NCI-H2029 (cell line): ENCODE results near the gene IZUMO1.
"Not testable (repeated sequence)": the region's sequence is repeated elsewhere in the genome, so short reads cannot be mapped to it uniquely, and the experiment has no call there.

Source experiments
- DNase-seq: peaks from one replicate; lab custom pipeline; 2025; lab: John Stamatoyannopoulos, UW

Gene IZUMO1

GRCh38 chr19:48737360-48737998, 9.2 kb downstream of the IZUMO1 start:
- peak; percentile 30 for DNase-seq

DNA sequence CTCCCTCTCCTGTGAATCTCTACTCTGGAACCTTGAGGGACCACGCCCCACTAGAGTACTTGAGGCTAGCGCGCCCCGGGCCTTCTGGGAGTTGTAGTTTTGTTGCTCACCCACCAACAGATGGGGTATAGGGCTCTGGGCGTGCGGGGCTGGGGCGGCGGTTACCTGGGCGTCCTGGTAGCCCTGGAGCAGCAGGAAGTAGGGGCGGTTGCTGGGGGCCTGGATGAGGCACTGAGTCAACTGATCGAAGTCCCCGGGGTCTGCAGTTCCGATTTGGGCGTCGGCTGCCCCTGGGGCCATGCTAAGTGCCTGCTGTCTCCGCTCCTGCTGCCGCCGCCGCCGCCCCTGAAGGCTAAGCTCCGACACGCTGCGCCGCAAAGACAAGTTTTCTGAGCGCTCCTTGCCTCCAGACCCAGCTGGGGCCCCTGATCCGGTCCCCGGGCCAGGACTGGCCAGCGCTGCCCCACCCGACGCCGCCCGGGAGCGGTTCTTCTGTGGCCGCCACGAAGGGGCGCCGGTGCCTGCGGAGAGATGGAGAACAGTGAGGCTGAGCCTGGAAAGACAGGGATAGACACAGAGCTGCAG, 11.6 kb downstream of the IZUMO1 start:
- no peak for DNase-seq

DNA sequence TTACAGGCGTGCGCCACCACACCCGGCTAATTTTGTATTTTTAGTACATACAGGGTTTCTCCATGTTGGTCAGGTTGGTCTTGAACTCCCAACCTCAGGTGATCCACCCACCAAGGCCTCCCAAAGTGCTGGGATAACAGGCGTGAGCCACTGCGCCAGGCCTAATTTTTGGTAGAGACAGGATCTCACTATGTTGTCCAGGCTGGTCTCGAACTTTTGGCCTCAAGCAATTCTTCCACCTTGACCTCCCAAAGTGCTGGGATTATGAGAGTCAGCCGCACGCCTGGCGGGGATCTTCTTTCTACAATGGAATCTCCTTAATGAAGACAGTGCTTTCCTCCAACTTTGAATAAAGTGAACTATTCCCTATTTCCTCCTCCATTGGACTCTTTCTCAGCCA, 12.1 kb downstream of the IZUMO1 start:
- DNase-seq = no peak

GRCh38 chr19:48731452-48731851, 15.3 kb downstream of the IZUMO1 start:
- DNase-seq = no peak

- DNase-seq = no peak
Measured at GRCh38 chr19:48728911-48729664, 17.6 kb downstream of the IZUMO1 start.

DNA sequence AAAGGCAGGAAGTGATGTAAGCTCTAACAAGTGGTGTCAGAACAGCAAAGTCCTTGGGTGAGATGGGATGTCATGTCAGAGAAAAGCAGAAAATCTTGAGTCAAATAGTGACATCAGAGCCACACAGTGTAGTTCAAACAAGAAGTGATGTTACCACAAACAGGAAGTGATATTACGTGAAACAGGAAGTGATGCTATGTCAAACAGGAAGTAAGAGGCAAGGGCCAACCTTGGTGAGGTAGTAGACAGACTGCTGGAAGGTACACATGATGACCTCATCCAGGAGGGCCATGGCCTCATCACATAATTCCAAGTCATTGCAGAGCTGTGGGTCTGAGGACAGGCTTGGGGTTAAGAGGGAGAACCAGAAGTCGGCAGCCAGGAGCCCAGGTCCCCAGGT, 20.2 kb downstream of the IZUMO1 start:
- no peak for DNase-seq

GRCh38 chr19:48724796-48725753, 21.6 kb downstream of the IZUMO1 start:
- DNase-seq = peak; percentile 88

DNA sequence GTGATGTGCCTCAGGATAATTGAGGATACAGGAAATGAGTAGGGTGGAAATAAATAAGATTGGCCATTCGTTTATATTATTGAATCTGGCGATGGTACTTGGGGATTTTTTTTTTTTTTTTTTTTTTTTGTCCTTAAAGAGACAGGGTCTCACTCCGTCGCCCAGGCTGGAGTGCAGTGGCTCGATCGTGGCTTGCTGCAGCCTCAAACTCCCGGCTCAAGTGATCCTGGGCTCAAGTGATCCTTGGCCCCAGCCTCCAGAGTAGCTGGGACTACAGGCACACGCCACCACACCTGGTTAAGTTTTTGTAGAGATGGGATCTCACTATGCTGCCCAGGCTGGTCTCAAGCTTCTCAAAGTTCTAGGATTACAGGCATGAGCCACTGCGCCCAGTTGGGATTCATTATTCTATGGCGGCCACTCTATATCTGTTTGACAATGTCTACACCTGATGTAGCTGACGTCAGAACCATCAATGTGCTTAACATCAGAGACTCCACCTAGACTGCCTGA, 24.5 kb downstream of the IZUMO1 start:
- no peak for DNase-seq

DNA sequence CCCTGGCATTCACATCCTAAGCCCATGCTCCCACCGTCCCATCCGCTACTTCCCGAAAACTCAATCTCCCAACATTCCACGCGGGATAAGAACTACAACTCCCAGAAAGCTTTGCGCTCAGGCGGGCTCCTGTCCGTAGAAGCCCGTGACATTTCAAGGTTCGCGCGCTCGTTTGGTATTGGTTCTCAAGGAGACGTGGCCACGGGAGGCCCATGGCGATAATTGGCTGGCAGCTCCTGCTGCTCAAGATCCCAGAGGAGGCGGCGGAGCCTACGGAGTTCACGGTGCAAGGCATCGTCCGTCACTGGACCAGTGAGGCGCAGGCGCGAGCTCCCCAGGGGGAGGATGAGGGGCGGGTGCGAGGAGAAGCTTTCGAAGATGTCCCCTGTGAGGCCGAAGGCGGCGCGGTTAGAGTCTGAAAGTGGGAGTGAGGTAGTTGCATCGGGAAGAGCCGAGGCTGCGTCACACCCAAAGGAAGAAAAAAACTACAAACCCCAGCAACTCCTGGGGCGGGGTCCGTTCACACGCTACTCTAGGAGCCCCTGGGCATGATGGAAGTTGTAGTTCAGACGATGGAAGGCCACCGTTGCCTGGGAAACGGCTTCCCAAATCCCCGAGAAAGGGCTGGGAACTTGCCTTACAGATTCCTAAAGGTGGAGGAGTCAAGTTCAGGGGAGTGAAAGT, 26.0 kb downstream of the IZUMO1 start:
- peak; percentile 99 for DNase-seq

DNA sequence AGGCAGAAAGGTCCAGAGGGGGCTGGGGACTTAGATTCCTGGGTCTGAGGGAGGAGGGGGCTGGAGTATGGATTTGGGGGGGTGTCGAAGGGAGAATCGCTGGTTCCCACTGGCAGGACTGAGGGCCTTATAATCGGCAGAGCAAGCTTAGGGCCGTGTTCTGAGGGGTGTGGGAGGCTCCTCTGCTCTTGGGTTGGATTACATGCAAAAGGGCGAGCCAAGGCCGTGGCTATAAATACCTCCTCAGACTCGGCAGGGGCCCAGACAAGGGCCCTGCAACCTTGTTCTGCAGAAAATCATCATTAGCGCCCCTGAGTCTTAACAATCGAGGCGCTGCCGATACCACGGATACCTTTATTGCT, 26.5 kb downstream of the IZUMO1 start:
- no peak for DNase-seq

GRCh38 chr19:48719263-48720171, 27.2 kb downstream of the IZUMO1 start, which contains the start of gene MAMSTR:
Gene MAMSTR, minus strand, starts transcription at chr19:48719725. Its CDS starts 694 bp downstream, at chr19:48719031.
- no peak for DNase-seq

DNA sequence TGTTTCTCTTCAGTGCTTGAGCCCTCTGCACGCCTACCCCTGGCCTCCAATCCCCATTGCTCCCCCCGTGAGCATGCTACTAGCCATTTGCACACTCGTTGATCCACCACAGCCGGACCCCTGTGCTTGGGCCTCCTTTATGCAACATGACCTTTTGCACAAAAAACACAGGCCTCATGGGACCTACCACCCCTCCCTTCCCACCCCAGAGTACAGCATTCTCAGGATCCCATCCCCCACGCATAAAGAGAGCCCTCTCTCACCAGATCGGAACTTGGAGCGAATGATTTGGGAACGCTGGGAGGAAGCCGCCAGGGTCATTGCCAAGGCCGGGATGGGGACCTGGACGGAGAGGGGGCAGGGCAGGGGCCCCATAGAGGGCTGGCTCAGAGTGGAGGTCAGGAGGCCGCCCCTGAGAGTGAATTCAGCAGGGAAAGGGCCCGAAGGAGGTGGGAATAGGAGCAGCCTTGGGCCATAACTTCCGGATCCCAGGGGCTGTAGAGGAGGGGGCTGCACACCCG, 27.9 kb downstream of the IZUMO1 start:
- no peak for DNase-seq

- not testable (repeated sequence) for DNase-seq
Measured at GRCh38 chr19:48718106-48718505, 28.6 kb downstream of the IZUMO1 start.

GRCh38 chr19:48716562-48717291, 30.0 kb downstream of the IZUMO1 start:
- no peak for DNase-seq

DNA sequence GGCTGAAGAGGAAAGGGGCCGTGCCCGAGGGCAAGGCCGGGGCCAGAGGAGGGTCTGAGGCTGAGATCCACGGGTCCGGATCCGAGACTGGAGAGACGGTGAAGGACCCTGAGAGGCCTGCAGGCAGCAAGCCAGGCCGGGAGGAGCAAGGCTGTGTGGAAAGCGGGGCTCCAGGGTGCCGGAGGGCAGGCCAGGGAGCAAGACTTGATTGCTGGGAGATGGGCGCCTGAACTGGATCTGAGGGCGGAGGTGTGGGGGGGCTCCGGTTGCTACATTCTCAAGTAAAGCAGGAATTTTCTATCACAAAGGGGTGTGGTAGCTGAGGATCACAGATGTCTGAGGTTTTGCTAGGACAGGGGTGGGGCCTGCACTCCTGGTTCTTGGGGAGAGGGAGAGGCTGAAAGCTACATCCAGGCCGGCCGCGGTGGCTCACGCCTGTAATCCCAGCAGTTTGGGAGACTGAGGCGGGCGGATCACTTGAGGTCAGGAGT, 31.0 kb downstream of the IZUMO1 start:
- DNase-seq = no peak

- no peak for DNase-seq
Measured at GRCh38 chr19:48714759-48715675, 31.7 kb downstream of the IZUMO1 start.

GRCh38 chr19:48713864-48714755, 32.6 kb downstream of the IZUMO1 start:
- DNase-seq = peak; percentile 99
